Neural cell (in vitro differentiated cells): Measurements from ENCODE around the gene PLXDC2. TPM values are rescaled to one million over a fixed set of nuclear protein-coding genes. Genes with fewer than 3 reads are reported as not detected.

Source experiments
- H2AFZ ChIP-seq: fragments of 200-600, 300-800 bp; sonication (generic), shearing (Covaris generic); 2 replicates; pipeline ENCODE4 v1.6.0; 2014; ENCODE audit warnings: low read depth, mild to moderate bottlenecking, antibody characterized with exemption, low read length, moderate library complexity
- H3F3A ChIP-seq: fragments of 200-600 bp; shearing (Covaris generic); 2 replicates; pipeline ENCODE4 v1.6.1; 2016; ENCODE audit warnings: mild to moderate bottlenecking, moderate library complexity, mixed read lengths, antibody characterized with exemption, low read length; ENCODE audit not compliant: insufficient read depth, poor library complexity, severe bottlenecking
- H3K27ac ChIP-seq: fragments of 200-600, 300-800 bp; sonication (generic), shearing (Covaris generic); 2 replicates; pipeline ENCODE4 v1.5.1; 2014; ENCODE audit warnings: mild to moderate bottlenecking, low read length, moderate library complexity
- H3K27me3 ChIP-seq: fragments of 300-800, 200-600 bp; sonication (generic), shearing (Covaris generic); 2 replicates; pipeline ENCODE4 v1.6.0; 2014; ENCODE audit warnings: mild to moderate bottlenecking, low read depth, low read length, moderate library complexity; ENCODE audit not compliant: insufficient read depth
- H3K36me3 ChIP-seq: fragments of 300-800, 200-600 bp; sonication (generic), shearing (Covaris generic); 2 replicates; pipeline ENCODE4 v1.5.1; 2014; ENCODE audit warnings: mild to moderate bottlenecking, antibody characterized with exemption, low read length, moderate library complexity; ENCODE audit not compliant: insufficient read depth
- H3K4me2 ChIP-seq: fragments of 300-800, 200-600 bp; sonication (generic), shearing (Covaris generic); 2 replicates; pipeline ENCODE4 v1.6.0; 2014; ENCODE audit warnings: mild to moderate bottlenecking, low read length
- H3K4me3 ChIP-seq: fragments of 300-800, 200-600 bp; sonication (generic), shearing (Covaris generic); 2 replicates; pipeline ENCODE4 v1.5.1; 2014; ENCODE audit warnings: mild to moderate bottlenecking, low read length, moderate library complexity
- H3K79me2 ChIP-seq: fragments of 200-600 bp; shearing (Covaris generic); replicated peaks from 2 replicates; pipeline ENCODE4 v1.6.0; 2014; ENCODE audit warnings: mild to moderate bottlenecking, low read length, moderate library complexity; ENCODE audit not compliant: insufficient read depth
- H3K9ac ChIP-seq: fragments of 300-800, 200-600 bp; sonication (generic), shearing (Covaris generic); 2 replicates; pipeline ENCODE4 v1.6.1; 2016; ENCODE audit warnings: mild to moderate bottlenecking, low read length, mixed read lengths
- H3K9me2 ChIP-seq: fragments of 200-600 bp; shearing (Covaris generic); 2 replicates; pipeline ENCODE4 v1.6.1; 2016; ENCODE audit warnings: mild to moderate bottlenecking, low read length, mixed read lengths; ENCODE audit not compliant: insufficient read depth
- H3K9me3 ChIP-seq: fragments of 200-600, 300-800 bp; sonication (generic), shearing (Covaris generic); 2 replicates; pipeline ENCODE4 v1.6.1; 2016; ENCODE audit warnings: mild to moderate bottlenecking, mixed run types, low read length, moderate library complexity, mixed read lengths
- H4K20me1 ChIP-seq: fragments of 200-600 bp; shearing (Covaris generic); 2 replicates; pipeline ENCODE4 v1.6.1; 2016; ENCODE audit warnings: mild to moderate bottlenecking, mixed run types; ENCODE audit not compliant: insufficient read depth
- EP300 ChIP-seq: fragments of 450-650 bp; conservative IDR thresholded peaks from 2 replicates; pipeline ENCODE4 v1.6.1; 2014; ENCODE audit warnings: antibody characterized with exemption, mild to moderate bottlenecking, moderate library complexity; ENCODE audit not compliant: poor library complexity, severe bottlenecking
- EZH2 ChIP-seq: fragments of 200-600, 300-800 bp; shearing (Covaris generic), sonication (generic); IDR thresholded peaks from 2 replicates; pipeline ENCODE4 v1.6.1; 2014; ENCODE audit warnings: antibody characterized with exemption, low read length, borderline replicate concordance, mild to moderate bottlenecking; ENCODE audit not compliant: insufficient read depth, poor library complexity, severe bottlenecking
- MXI1 ChIP-seq: fragments of 450-650 bp; conservative IDR thresholded peaks from 2 replicates; pipeline ENCODE4 v1.6.1; 2014; ENCODE audit warnings: antibody characterized with exemption, mild to moderate bottlenecking; ENCODE audit not compliant: poor library complexity, severe bottlenecking
- POLR2AphosphoS5 ChIP-seq: IDR thresholded peaks from 2 replicates; pipeline ENCODE4 v1.6.1; 2012
- RAD21 ChIP-seq: fragments of 450-650 bp; conservative IDR thresholded peaks from 2 replicates; pipeline ENCODE4 v1.6.1; 2014; ENCODE audit warnings: antibody characterized with exemption, mild to moderate bottlenecking, moderate library complexity
- SMC3 ChIP-seq: fragments of 450-650 bp; conservative IDR thresholded peaks from 2 replicates; pipeline ENCODE4 v1.6.1; 2014; ENCODE audit warnings: antibody characterized with exemption, mild to moderate bottlenecking, moderate library complexity; ENCODE audit not compliant: poor library complexity
- TAF1 ChIP-seq: IDR thresholded peaks from 2 replicates; pipeline ENCODE4 v1.6.1; 2012; ENCODE audit warnings: low read depth
- polyA plus RNA-seq: library from polyadenylated mRNA; depleted of rRNA; stranded (reverse); fragments of >200 nt; gene quantifications from 2 replicates; pipeline ENCODE4 v1.2.3, GENCODE V29; 2014
- TF ChIP-seq, protein P1 (sequence below): fragments of 450-650 bp; IDR thresholded peaks from 2 replicates; pipeline ENCODE4 v1.5.1; 2014; ENCODE audit warnings: antibody characterized with exemption, mild to moderate bottlenecking, moderate library complexity; ENCODE audit not compliant: poor library complexity, severe bottlenecking
- TF ChIP-seq, protein P2 (sequence below): IDR thresholded peaks from 2 replicates; pipeline ENCODE4 v1.6.1; 2012; ENCODE audit warnings: borderline replicate concordance

The PLXDC2 gene
- polyA plus RNA-seq, 1 donor from 2014 or later = 2.3 TPM

DNA sequence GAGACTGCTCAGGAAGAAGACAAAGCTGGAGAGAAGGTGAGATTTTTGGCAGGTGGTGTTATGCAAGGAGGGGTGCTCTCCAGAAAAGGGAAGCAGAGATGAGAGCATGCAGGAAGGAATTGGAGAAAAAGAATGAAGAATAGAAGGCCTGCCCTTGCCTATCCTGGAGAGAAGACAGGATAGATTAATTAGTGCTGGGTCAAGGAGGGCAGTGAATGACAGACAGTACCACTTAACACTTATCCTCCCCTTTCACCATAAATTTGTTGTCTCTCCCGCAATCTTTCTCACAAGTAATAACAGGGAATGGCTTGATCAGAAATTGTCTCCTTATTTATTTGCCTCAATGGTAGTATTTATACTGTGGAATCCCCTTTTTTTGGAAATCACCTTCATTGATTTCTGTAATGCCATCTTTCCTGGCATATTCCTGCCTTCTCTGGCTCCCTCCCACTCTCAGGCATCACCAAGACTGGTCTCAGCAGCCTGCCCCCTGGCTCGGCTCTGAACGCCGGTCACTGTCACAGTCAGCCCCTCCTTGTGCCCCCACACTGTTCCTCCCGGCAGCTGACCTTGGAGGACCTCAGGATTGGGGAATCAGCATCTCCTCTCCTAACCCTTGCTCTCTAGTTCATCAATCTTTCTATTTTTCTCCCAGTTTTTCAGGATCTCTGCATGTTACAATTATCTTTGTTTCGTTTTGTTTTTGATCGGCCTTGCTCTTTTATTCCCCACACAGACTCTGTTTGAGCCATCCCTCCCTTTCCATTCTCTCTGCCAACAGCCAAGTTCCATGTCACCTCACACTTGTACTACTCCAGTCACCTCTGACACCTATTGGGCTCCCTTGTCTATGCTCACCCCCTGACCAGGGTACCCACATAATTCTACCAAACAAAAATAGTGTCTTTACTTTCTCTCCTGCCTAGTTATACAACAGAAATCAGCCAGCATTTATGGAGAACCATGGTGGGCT, 294.2 kb downstream of the PLXDC2 start:
- Histone ChIP-seq H3K27me3 (no peaks in the 10 kb centered on the region), H3K4me2 (no peak overlapping the region), H3K36me3 (no peaks in the 10 kb centered on the region), H3K9me2 (no peaks in the 10 kb centered on the region), H3K4me3 (no peak overlapping the region), H3K27ac (no peak overlapping the region), H4K20me1 (no peaks in the 10 kb centered on the region), H3K9ac (no peak overlapping the region), H2AFZ (no peak overlapping the region), H3K9me3 (no peaks in the 10 kb centered on the region), H3K79me2 (no peaks in the 10 kb centered on the region), H3F3A (no peaks in the 10 kb centered on the region)
- no peak for TF ChIP-seq EP300
- TF ChIP-seq MXI1 = no peak
- TF ChIP-seq, protein P1, sequence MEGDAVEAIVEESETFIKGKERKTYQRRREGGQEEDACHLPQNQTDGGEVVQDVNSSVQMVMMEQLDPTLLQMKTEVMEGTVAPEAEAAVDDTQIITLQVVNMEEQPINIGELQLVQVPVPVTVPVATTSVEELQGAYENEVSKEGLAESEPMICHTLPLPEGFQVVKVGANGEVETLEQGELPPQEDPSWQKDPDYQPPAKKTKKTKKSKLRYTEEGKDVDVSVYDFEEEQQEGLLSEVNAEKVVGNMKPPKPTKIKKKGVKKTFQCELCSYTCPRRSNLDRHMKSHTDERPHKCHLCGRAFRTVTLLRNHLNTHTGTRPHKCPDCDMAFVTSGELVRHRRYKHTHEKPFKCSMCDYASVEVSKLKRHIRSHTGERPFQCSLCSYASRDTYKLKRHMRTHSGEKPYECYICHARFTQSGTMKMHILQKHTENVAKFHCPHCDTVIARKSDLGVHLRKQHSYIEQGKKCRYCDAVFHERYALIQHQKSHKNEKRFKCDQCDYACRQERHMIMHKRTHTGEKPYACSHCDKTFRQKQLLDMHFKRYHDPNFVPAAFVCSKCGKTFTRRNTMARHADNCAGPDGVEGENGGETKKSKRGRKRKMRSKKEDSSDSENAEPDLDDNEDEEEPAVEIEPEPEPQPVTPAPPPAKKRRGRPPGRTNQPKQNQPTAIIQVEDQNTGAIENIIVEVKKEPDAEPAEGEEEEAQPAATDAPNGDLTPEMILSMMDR = no peak
- no peak for TF ChIP-seq RAD21
- TF ChIP-seq POLR2AphosphoS5 = no peak
- no peak for TF ChIP-seq SMC3
- no peak for TF ChIP-seq TAF1
- no peak for TF ChIP-seq EZH2
- TF ChIP-seq, protein P2, sequence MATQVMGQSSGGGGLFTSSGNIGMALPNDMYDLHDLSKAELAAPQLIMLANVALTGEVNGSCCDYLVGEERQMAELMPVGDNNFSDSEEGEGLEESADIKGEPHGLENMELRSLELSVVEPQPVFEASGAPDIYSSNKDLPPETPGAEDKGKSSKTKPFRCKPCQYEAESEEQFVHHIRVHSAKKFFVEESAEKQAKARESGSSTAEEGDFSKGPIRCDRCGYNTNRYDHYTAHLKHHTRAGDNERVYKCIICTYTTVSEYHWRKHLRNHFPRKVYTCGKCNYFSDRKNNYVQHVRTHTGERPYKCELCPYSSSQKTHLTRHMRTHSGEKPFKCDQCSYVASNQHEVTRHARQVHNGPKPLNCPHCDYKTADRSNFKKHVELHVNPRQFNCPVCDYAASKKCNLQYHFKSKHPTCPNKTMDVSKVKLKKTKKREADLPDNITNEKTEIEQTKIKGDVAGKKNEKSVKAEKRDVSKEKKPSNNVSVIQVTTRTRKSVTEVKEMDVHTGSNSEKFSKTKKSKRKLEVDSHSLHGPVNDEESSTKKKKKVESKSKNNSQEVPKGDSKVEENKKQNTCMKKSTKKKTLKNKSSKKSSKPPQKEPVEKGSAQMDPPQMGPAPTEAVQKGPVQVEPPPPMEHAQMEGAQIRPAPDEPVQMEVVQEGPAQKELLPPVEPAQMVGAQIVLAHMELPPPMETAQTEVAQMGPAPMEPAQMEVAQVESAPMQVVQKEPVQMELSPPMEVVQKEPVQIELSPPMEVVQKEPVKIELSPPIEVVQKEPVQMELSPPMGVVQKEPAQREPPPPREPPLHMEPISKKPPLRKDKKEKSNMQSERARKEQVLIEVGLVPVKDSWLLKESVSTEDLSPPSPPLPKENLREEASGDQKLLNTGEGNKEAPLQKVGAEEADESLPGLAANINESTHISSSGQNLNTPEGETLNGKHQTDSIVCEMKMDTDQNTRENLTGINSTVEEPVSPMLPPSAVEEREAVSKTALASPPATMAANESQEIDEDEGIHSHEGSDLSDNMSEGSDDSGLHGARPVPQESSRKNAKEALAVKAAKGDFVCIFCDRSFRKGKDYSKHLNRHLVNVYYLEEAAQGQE = no peak

DNA sequence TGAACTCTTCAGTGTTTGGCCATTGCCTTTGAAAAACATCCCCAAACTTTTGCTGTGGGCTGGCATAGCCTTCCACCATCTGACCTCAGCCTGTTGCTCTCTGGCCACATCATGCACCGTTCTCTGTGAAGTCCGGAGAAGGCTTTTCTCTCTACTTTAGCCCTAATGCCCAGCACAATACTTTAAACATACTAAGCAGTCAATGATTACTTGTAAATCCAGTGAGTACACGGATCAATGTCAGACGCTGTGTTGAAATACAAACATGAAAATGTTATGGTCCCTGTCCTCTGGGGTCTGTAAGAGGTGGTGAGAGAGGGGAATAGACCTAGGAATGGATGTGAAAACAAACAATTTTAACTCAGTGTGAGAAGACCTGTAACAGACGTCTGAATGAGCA, 297.9 kb downstream of the PLXDC2 start:
- H2AFZ ChIP-seq = no peak overlapping the region
- TF ChIP-seq, protein P1 = no peak
- TF ChIP-seq, protein P2 = no peak
- H3K4me2 ChIP-seq = no peak overlapping the region

More for the DNA sequence above, 297.9 kb downstream of the PLXDC2 start:
- Histone ChIP-seq H3K79me2 (no peaks in the 10 kb centered on the region), H3K9ac (no peak overlapping the region), H3K27ac (no peak overlapping the region), H3K36me3 (no peaks in the 10 kb centered on the region), H3K9me2 (no peaks in the 10 kb centered on the region), H3K27me3 (no peaks in the 10 kb centered on the region), H3F3A (no peaks in the 10 kb centered on the region), H3K4me3 (no peak overlapping the region), H4K20me1 (no peaks in the 10 kb centered on the region), H3K9me3 (no peaks in the 10 kb centered on the region)
